A673 (cell line): Measurements from ENCODE around the gene SLC9A1.

Experiments
- EZH2 ChIP-seq: fragments of 200-600 bp; sonication (generic); IDR thresholded peaks from 2 replicates; pipeline ENCODE4 v1.6.1; 2017; ENCODE audit warnings: borderline replicate concordance, low read depth, mild to moderate bottlenecking, mixed read lengths, antibody characterized with exemption, low read length; ENCODE audit not compliant: poor library complexity, severe bottlenecking
- TF ChIP-seq, protein P1 (sequence below): fragments of 300-800, 200-600 bp; sonication (generic); conservative IDR thresholded peaks from 2 replicates; pipeline ENCODE4 v1.5.1; 2017; ENCODE audit warnings: low read depth, mild to moderate bottlenecking, antibody characterized with exemption, low read length, moderate library complexity, mixed read lengths

DNA sequence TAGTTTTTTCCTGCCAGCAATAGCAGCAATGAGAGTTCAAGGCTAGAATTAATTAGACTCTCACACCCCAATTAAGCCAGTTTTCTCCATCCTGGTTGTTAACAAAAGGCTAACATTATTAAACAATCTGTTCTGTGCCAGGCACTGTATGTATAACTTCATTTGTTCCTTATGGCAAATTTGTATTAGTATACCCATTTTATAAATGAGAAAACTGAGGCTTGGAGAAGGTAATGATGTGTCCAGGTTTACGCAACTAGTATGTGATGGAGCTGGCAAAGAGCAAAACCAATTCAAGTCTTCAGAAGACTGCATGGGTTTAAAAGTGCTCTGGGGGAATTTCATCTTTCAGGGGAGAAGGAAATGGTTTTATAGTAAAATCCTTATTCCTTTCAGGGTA lies 38.3 kb upstream of the SLC9A1 start:
- TF ChIP-seq, protein P1, sequence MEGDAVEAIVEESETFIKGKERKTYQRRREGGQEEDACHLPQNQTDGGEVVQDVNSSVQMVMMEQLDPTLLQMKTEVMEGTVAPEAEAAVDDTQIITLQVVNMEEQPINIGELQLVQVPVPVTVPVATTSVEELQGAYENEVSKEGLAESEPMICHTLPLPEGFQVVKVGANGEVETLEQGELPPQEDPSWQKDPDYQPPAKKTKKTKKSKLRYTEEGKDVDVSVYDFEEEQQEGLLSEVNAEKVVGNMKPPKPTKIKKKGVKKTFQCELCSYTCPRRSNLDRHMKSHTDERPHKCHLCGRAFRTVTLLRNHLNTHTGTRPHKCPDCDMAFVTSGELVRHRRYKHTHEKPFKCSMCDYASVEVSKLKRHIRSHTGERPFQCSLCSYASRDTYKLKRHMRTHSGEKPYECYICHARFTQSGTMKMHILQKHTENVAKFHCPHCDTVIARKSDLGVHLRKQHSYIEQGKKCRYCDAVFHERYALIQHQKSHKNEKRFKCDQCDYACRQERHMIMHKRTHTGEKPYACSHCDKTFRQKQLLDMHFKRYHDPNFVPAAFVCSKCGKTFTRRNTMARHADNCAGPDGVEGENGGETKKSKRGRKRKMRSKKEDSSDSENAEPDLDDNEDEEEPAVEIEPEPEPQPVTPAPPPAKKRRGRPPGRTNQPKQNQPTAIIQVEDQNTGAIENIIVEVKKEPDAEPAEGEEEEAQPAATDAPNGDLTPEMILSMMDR = no peak
- no peak for TF ChIP-seq EZH2
